Activated naive CD8-positive, alpha-beta T cell treated with anti-CD3 and anti-CD28 coated beads, Interleukin-2, amount 50 U/mL, for 16 hours (primary cell): ENCODE data around the gene LRRC8D.

Experiments
- DNase-seq: peaks from one replicate; pipeline ENCODE4 v3.0.0-alpha.2; 2020; ENCODE audit warnings: low read depth, low spot score

Gene LRRC8D

GRCh38 chr1:89870998-89871397 lies 50.2 kb downstream of the LRRC8D start:
- DNase-seq = no peak

- no peak for DNase-seq
Observed at GRCh38 chr1:89871768-89872473, 51.1 kb downstream of the LRRC8D start.

- DNase-seq = no peak
Observed at GRCh38 chr1:89872567-89872966, 51.7 kb downstream of the LRRC8D start.

- DNase-seq = no peak
Observed at GRCh38 chr1:89873288-89873687, 52.5 kb downstream of the LRRC8D start.

GRCh38 chr1:89873770-89874169 lies 52.9 kb downstream of the LRRC8D start:
- no peak for DNase-seq

- no peak for DNase-seq
Observed at GRCh38 chr1:89876463-89876862, 55.6 kb downstream of the LRRC8D start.

- DNase-seq = no peak
Observed at GRCh38 chr1:89877756-89878155, 56.9 kb downstream of the LRRC8D start.

GRCh38 chr1:89878256-89878655 lies 57.4 kb downstream of the LRRC8D start:
- no peak for DNase-seq

- no peak for DNase-seq
Observed at GRCh38 chr1:89880679-89881078, 59.8 kb downstream of the LRRC8D start.

GRCh38 chr1:89881415-89882058 lies 60.7 kb downstream of the LRRC8D start:
- no peak for DNase-seq

GRCh38 chr1:89882348-89883029 lies 61.7 kb downstream of the LRRC8D start:
- no peak for DNase-seq

- no peak for DNase-seq
Observed at GRCh38 chr1:89883030-89883379, 62.2 kb downstream of the LRRC8D start.

GRCh38 chr1:89884718-89885596 lies 64.1 kb downstream of the LRRC8D start:
- no peak for DNase-seq

- no peak for DNase-seq
Observed at GRCh38 chr1:89887270-89887669, 66.4 kb downstream of the LRRC8D start.

GRCh38 chr1:89887713-89888112 lies 66.9 kb downstream of the LRRC8D start:
- DNase-seq = no peak

- DNase-seq = no peak
Observed at GRCh38 chr1:89888480-89889322, 67.9 kb downstream of the LRRC8D start.

- DNase-seq = no peak
Observed at GRCh38 chr1:89889323-89889615, 68.4 kb downstream of the LRRC8D start.

GRCh38 chr1:89890085-89890752 lies 69.4 kb downstream of the LRRC8D start:
- no peak for DNase-seq

- no peak for DNase-seq
Observed at GRCh38 chr1:89892816-89893215, 72.0 kb downstream of the LRRC8D start.
